Measurements from ENCODE around the gene KCTD11.
"Not testable (repeated sequence)": the region's sequence is repeated elsewhere in the genome, so short reads cannot be mapped to it uniquely, and the experiment has no call there.

Gene KCTD11

GRCh38 chr17:7347630-7348477 lies 4.1 kb upstream of the KCTD11 start:
- DNase-seq: no peak

DNA sequence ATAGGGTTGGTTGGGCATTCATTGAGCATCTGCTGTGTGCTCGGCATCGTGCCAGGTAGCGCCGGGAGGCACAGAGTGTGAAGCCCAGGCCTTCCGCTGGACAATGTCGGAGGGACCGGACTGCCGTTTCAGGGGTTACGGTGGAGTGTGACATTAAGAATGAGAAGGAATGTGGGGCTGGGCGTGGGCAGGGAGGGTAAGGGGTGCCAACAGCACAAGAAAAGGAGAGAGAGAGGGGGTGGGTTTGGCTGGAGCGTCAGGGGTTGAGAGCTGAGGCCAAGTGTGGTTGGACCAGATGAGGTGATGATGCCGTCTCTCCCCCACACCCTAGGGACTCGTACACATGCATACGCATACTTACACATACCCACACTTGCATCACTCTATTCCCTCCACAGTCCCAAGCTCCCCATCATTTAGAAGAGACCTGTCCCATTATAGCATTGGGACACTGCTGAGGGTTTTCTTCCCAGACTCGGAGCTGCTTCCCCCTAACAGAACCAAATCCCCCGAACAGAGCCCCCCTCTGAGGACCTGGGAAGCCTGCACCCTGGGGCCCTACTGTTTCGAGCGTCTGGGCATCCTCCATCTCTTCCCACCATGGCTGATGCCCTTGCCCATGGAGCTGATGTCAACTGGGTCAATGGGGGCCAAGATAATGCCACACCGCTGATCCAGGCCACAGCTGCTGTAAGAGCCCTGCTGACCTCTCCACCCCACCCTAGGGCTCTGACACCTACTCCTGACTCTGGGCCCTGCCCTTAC lies 3.3 kb upstream of the KCTD11 start:
- no peak for DNase-seq

DNA sequence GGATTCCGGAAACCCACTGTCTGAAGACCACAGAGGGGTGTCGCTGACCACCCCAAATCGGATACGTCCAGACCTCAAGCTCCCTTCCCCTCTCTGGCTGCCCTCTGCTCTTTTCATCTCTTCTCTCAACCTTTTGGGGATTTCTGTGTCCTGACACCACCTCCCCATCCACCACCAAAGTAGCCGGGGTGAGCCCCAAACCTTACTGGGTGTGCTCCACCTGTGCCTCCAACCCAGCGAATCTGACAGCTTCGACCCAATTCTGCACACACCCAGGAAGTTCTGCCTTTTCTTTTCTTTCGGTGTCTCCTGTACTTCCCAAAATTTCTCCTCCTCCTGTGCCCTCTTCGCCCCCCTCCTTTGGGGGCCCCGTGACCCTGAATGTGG lies 534 bp downstream of the KCTD11 start:
- no peak for DNase-seq

- DNase-seq: no peak
These were observed 1.1 kb downstream of the KCTD11 start for GRCh38 chr17:7352910-7353635.

- no peak for DNase-seq
These were observed 2.4 kb downstream of the KCTD11 start for GRCh38 chr17:7354262-7354843.

GRCh38 chr17:7355053-7355452 lies 3.1 kb downstream of the KCTD11 start, which contains the start of gene TMEM95:
Gene TMEM95 (plus strand): TSS chr17:7355156. CDS start chr17:7355205, 49 bp downstream.
- DNase-seq: no peak

DNA sequence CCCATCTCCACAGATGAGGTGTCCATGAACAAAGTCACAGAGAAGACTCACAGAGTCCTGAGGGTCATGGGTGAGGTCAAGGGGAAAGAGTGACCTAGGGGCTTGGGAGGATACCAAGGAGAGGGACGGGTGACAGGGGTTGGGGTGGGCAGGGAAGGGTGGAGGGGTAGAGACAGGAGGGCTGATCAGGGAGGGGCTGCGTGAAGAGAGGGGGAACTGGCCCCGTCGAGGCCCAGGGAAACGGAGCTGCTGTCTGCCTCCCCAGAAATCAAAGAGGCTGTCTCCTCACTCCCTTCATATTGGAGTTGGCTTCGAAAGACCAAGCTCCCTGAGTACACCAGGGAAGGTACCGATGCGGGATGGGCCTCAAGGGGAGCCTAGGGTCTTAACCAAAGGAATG lies 3.6 kb downstream of the KCTD11 start:
- no peak for DNase-seq

GRCh38 chr17:7356072-7356549 lies 4.1 kb downstream of the KCTD11 start:
- peak; percentile 69 for DNase-seq

- DNase-seq: no peak
These were observed 4.8 kb downstream of the KCTD11 start for GRCh38 chr17:7356756-7357155.

- DNase-seq: no peak
These were observed 5.4 kb downstream of the KCTD11 start for GRCh38 chr17:7357381-7357780.

- DNase-seq: no peak
These were observed 9.9 kb downstream of the KCTD11 start for GRCh38 chr17:7361906-7362305.

GRCh38 chr17:7363311-7363710 lies 11.3 kb downstream of the KCTD11 start:
- DNase-seq: no peak

DNA sequence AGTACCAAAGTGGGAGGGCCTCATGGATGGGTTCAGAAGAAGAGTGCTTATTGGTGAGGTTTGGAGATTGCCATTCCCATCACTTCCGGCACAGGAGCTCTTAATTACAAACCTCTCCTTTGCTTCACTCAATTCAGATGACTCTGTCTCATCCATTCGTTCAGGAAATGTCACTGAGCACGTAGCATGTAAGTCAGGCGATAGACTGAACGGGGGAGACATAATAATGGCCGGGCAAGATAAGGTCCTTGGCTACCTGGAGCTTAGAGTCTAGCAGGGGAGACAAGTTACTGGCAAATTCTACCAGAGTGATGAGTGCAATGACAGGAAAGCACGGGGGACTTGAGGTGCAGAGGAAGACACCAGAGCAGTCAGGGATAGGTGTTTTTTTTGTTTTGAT lies 14.0 kb downstream of the KCTD11 start:
- DNase-seq: not testable (repeated sequence)

- no peak for DNase-seq
These were observed 15.1 kb downstream of the KCTD11 start for GRCh38 chr17:7367083-7367482.

DNA sequence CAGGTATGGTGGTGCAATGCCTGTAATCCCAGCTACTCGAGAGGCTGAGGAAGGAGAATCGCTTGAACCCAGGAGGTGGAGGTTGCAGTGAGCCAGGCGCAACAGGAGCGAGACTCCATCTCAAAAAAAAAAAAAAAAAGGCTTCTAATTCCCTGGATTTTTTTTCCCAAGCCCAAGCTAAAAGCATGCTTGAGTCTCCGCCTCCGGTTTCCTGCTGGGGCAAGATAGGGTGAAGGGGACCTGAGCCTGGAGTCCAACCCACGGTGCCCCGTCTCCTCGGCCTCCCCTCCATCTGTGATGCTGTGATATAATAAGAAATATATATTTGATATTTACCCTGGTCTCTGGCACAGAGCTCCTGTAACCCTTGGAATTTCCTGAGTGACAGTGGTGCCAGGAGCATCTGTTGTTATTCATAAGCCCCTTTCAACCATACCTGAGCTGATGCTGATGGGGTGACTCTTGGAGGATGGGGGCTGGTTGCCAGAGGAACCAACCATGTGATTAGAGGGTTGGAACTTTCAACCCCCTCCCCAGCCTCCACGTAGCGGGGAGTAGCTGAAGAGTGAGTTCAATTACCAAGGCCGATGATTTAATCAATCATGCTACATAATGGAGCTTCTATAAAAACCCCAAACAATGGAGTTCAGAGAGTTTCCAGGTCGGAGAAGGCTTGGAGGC lies 16.1 kb downstream of the KCTD11 start:
- DNase-seq: no peak

GRCh38 chr17:7368599-7368994 lies 16.6 kb downstream of the KCTD11 start:
- DNase-seq: not testable (repeated sequence)

GRCh38 chr17:7369825-7370224 lies 17.9 kb downstream of the KCTD11 start:
- no peak for DNase-seq

- DNase-seq: no peak
These were observed 18.9 kb downstream of the KCTD11 start for GRCh38 chr17:7370853-7371252.

- no peak for DNase-seq
These were observed 22.4 kb downstream of the KCTD11 start for GRCh38 chr17:7374353-7374752.

GRCh38 chr17:7379134-7379533 lies 27.2 kb downstream of the KCTD11 start:
- DNase-seq: no peak

GRCh38 chr17:7380321-7380720 lies 28.4 kb downstream of the KCTD11 start:
- no peak for DNase-seq

Measured in MV-4-11 (cell line).